M059J (cell line): ENCODE results near the gene PPM1L. TPM values are rescaled to one million over a fixed set of nuclear protein-coding genes. Genes with fewer than 3 reads are reported as not detected.

ENCODE experiments used
- DNase-seq: peaks from one replicate; pipeline ENCODE4 v3.0.0-alpha.2; 2012; ENCODE audit warnings: low read depth
- total RNA-seq: library from RNA; depleted of rRNA; stranded (reverse); fragments of >200 nt; shearing (Covaris generic); gene quantifications from 2 replicates; pipeline ENCODE4 v1.2.3, GENCODE V29; 2014

PPM1L gene
- total RNA-seq, 1 experiment from 2014 or later, result 3.7 TPM

- no peak for DNase-seq
These were observed 7.0 kb downstream of the PPM1L start for GRCh38 chr3:160763073-160763472.

- DNase-seq, result no peak
These were observed 9.2 kb downstream of the PPM1L start for GRCh38 chr3:160765211-160765610.

GRCh38 chr3:160768031-160768430 is 12.0 kb downstream of the PPM1L start:
- no peak for DNase-seq

- no peak for DNase-seq
These were observed 12.9 kb downstream of the PPM1L start for GRCh38 chr3:160768918-160769317.

- no peak for DNase-seq
These were observed 15.9 kb downstream of the PPM1L start for GRCh38 chr3:160771811-160772459.

- no peak for DNase-seq
These were observed 17.7 kb downstream of the PPM1L start for GRCh38 chr3:160773722-160774121.

GRCh38 chr3:160774172-160774571 is 18.1 kb downstream of the PPM1L start:
- no peak for DNase-seq

GRCh38 chr3:160778480-160778879 is 22.4 kb downstream of the PPM1L start:
- no peak for DNase-seq

- no peak for DNase-seq
These were observed 23.0 kb downstream of the PPM1L start for GRCh38 chr3:160779040-160779439.

GRCh38 chr3:160780245-160780644 is 24.2 kb downstream of the PPM1L start:
- no peak for DNase-seq

- DNase-seq, result no peak
These were observed 25.4 kb downstream of the PPM1L start for GRCh38 chr3:160781402-160781801.

GRCh38 chr3:160781863-160782262 is 25.8 kb downstream of the PPM1L start:
- no peak for DNase-seq

- DNase-seq, result peak; percentile 10
These were observed 28.8 kb downstream of the PPM1L start for GRCh38 chr3:160784853-160785252.

GRCh38 chr3:160790726-160791125 is 34.7 kb downstream of the PPM1L start:
- no peak for DNase-seq

GRCh38 chr3:160792540-160792939 is 36.5 kb downstream of the PPM1L start:
- no peak for DNase-seq

- no peak for DNase-seq
These were observed 37.8 kb downstream of the PPM1L start for GRCh38 chr3:160793722-160794252.

- no peak for DNase-seq
These were observed 40.2 kb downstream of the PPM1L start for GRCh38 chr3:160796089-160796812.

GRCh38 chr3:160796813-160797164 is 40.8 kb downstream of the PPM1L start:
- no peak for DNase-seq

- DNase-seq, result no peak
These were observed 41.3 kb downstream of the PPM1L start for GRCh38 chr3:160797356-160797755.

GRCh38 chr3:160801386-160802118 is 45.5 kb downstream of the PPM1L start:
- DNase-seq, result peak; percentile 48

- DNase-seq, result peak; percentile 40
These were observed 48.7 kb downstream of the PPM1L start for GRCh38 chr3:160804762-160805161.

- no peak for DNase-seq
These were observed 50.1 kb downstream of the PPM1L start for GRCh38 chr3:160806094-160806493.

- DNase-seq, result no peak
These were observed 50.7 kb downstream of the PPM1L start for GRCh38 chr3:160806686-160807085.
